ENCODE data around the gene ANKRD27.
A peak's percentile ranks its signal among the peaks of the same experiment; 100 is the strongest.
"Not testable (repeated sequence)": the region's sequence is repeated elsewhere in the genome, so short reads cannot be mapped to it uniquely, and the experiment has no call there.

ANKRD27 gene

GRCh38 chr19:32652331-32652730 lies 22.6 kb downstream of the ANKRD27 start:
- not testable (repeated sequence) for DNase-seq (ENCODE audit: low spot score)

- no peak for DNase-seq (ENCODE audit: low spot score)
These were observed 23.2 kb downstream of the ANKRD27 start for GRCh38 chr19:32651729-32652140.

GRCh38 chr19:32650671-32651070 lies 24.3 kb downstream of the ANKRD27 start:
- no peak for DNase-seq (ENCODE audit: low spot score)

GRCh38 chr19:32649751-32650150 lies 25.2 kb downstream of the ANKRD27 start:
- DNase-seq (ENCODE audit: low spot score), result no peak

- no peak for DNase-seq (ENCODE audit: low spot score)
These were observed 27.6 kb downstream of the ANKRD27 start for GRCh38 chr19:32647361-32647760.

- no peak for DNase-seq (ENCODE audit: low spot score)
These were observed 28.4 kb downstream of the ANKRD27 start for GRCh38 chr19:32646556-32646955.

GRCh38 chr19:32642771-32643170 lies 32.2 kb downstream of the ANKRD27 start:
- DNase-seq (ENCODE audit: low spot score), result no peak

- no peak for DNase-seq (ENCODE audit: low spot score)
These were observed 36.4 kb downstream of the ANKRD27 start for GRCh38 chr19:32638625-32639024.

GRCh38 chr19:32637480-32637879 lies 37.5 kb downstream of the ANKRD27 start:
- no peak for DNase-seq (ENCODE audit: low spot score)

- DNase-seq (ENCODE audit: low spot score), result peak; percentile 23
These were observed 43.6 kb downstream of the ANKRD27 start for GRCh38 chr19:32631381-32631780.

- peak; percentile 70 for DNase-seq (ENCODE audit: low spot score)
These were observed 44.6 kb downstream of the ANKRD27 start for GRCh38 chr19:32630338-32630737.

GRCh38 chr19:32627714-32628270 lies 47.2 kb downstream of the ANKRD27 start:
- DNase-seq (ENCODE audit: low spot score), result no peak

GRCh38 chr19:32626969-32627368 lies 48.0 kb downstream of the ANKRD27 start:
- DNase-seq (ENCODE audit: low spot score), result peak; percentile 8

GRCh38 chr19:32624410-32624809 lies 50.6 kb downstream of the ANKRD27 start:
- DNase-seq (ENCODE audit: low spot score), result no peak

GRCh38 chr19:32622002-32622401 lies 53.0 kb downstream of the ANKRD27 start:
- DNase-seq (ENCODE audit: low spot score), result no peak

GRCh38 chr19:32619051-32619685 lies 55.8 kb downstream of the ANKRD27 start:
- DNase-seq (ENCODE audit: low spot score), result no peak

- DNase-seq (ENCODE audit: low spot score), result no peak
These were observed 59.4 kb downstream of the ANKRD27 start for GRCh38 chr19:32615569-32615968.

GRCh38 chr19:32614916-32615315 lies 60.1 kb downstream of the ANKRD27 start:
- DNase-seq (ENCODE audit: low spot score), result no peak

- no peak for DNase-seq (ENCODE audit: low spot score)
These were observed 62.0 kb downstream of the ANKRD27 start for GRCh38 chr19:32613008-32613407.

- no peak for DNase-seq (ENCODE audit: low spot score)
These were observed 63.8 kb downstream of the ANKRD27 start for GRCh38 chr19:32611161-32611560.

- DNase-seq (ENCODE audit: low spot score), result no peak
These were observed 67.5 kb downstream of the ANKRD27 start for GRCh38 chr19:32607479-32607878.

- DNase-seq (ENCODE audit: low spot score), result no peak
These were observed 68.7 kb downstream of the ANKRD27 start for GRCh38 chr19:32606289-32606688.

- DNase-seq (ENCODE audit: low spot score), result no peak
These were observed 69.4 kb downstream of the ANKRD27 start for GRCh38 chr19:32605544-32605943.

- DNase-seq (ENCODE audit: low spot score), result no peak
These were observed 71.0 kb downstream of the ANKRD27 start for GRCh38 chr19:32603961-32604360.

Data from hematopoietic multipotent progenitor cell treated with erythropoietin and hydrocortisone succinate and interleukin-3 and kit ligand, for 15 days (in vitro differentiated cells).